ENCODE measurements around the gene DOCK7. TPM values are rescaled to one million over a fixed set of nuclear protein-coding genes. Genes with fewer than 3 reads are reported as not detected.

DOCK7 gene
- total and polyA plus RNA-seq, 8 donors: 33.1 to 53.8 (median 44.0) TPM

DNA sequence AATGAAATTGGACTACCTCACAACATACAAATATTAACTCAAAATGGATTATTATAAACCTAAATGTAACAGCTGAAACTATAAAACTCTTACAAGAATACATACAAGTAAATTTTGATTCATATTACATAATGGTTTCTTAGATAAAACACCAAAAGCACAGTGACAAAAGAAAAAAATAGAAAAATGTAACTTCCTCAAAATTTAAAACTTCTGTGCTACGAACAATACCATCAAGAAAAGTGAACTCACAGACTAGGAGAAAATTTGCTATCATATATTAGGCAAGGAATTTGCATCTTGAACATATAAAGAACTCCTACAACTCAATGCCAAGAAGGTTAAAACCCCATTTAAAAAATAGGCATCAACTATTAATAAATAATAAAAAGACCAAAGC lies 59.7 kb downstream of the DOCK7 start:
- H3K4me3 ChIP-seq: no peak overlapping the region
- H3K4me1 ChIP-seq: no peaks in the 10 kb centered on the region
- intact Hi-C loops (cut with DNase I): no loop called here
- H3K9me3 ChIP-seq: no peaks in the 10 kb centered on the region
- DNase-seq (no peak), ATAC-seq (no peak)
- no peaks in the 10 kb centered on the region for H3K27me3 ChIP-seq
- TF ChIP-seq, protein P1, sequence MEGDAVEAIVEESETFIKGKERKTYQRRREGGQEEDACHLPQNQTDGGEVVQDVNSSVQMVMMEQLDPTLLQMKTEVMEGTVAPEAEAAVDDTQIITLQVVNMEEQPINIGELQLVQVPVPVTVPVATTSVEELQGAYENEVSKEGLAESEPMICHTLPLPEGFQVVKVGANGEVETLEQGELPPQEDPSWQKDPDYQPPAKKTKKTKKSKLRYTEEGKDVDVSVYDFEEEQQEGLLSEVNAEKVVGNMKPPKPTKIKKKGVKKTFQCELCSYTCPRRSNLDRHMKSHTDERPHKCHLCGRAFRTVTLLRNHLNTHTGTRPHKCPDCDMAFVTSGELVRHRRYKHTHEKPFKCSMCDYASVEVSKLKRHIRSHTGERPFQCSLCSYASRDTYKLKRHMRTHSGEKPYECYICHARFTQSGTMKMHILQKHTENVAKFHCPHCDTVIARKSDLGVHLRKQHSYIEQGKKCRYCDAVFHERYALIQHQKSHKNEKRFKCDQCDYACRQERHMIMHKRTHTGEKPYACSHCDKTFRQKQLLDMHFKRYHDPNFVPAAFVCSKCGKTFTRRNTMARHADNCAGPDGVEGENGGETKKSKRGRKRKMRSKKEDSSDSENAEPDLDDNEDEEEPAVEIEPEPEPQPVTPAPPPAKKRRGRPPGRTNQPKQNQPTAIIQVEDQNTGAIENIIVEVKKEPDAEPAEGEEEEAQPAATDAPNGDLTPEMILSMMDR (IDR thresholded peaks at IDR 0.05): no peak
- H3K27ac ChIP-seq: no peak overlapping the region
- H3K36me3 ChIP-seq: peaks cover 0 to 30% of the 10 kb centered on the region in 2 donors

DNA sequence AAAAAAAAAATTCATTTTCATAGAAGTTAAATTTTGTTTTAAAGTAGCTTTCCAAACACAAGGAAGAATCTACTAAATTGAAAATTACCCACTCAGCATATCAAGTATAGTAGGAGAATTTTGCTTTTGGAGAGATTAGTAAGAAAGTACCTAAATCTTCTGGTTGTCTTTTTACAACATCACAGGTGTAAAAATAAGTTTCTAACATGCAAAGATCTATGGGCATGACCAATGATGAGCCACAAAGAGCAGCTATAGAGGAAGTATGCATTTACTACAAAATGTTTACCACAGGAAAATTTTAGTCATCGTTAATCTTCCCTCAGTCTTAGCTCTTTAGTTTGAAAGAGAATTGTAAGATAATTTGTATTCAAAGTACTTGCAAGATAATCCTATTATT lies 62.8 kb downstream of the DOCK7 start:
- no peak overlapping the region for H3K27ac ChIP-seq
- H3K4me3 ChIP-seq: no peak overlapping the region

DNA sequence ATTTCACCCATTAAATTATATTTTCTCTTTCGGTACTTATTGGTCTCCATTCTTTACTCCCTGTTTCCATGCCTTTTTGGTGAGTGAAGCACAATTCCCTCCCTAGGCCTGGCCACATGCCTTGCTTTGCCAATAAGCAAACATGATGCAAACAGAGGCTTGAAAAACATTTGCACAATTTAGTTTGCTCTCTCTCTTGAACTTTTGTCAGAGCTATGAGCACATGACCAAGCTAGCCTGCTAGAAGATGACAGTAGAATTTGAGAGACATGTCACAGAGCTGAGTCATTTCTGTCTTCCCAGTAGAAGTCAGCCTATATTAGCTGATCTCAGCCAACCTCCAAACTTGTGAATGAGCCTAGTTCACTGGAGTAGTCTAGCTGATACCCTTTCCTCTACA lies 66.3 kb downstream of the DOCK7 start:
- no peak overlapping the region for H3K4me3 ChIP-seq
- H3K27me3 ChIP-seq: no peaks in the 10 kb centered on the region
- H3K27ac ChIP-seq: peak overlapping the region in 1 of 2 donors; percentile 13
- no peaks in the 10 kb centered on the region for H3K36me3 ChIP-seq
- no peaks in the 10 kb centered on the region for H3K9me3 ChIP-seq
- TF ChIP-seq, protein P1 (IDR thresholded peaks at IDR 0.05): no peak
- peak in 2 of 4 donors; percentile 5 to 49 for DNase-seq
- peaks cover 0 to 8% of the 10 kb centered on the region in 2 donors for H3K4me1 ChIP-seq
- ATAC-seq: peak; percentile 98
- intact Hi-C loops (cut with DNase I): no loop called here

More for the DNA sequence above, 62.8 kb downstream of the DOCK7 start:
- TF ChIP-seq, protein P1 (IDR thresholded peaks at IDR 0.05): no peak
- no peak for ATAC-seq
- H3K9me3 ChIP-seq: no peaks in the 10 kb centered on the region
- H3K36me3 ChIP-seq: peaks cover 0 to 10% of the 10 kb centered on the region in 2 donors
- H3K27me3 ChIP-seq: no peaks in the 10 kb centered on the region
- DNase-seq: no peak
- intact Hi-C loops (cut with DNase I): no loop called here
- peaks cover 0 to 8% of the 10 kb centered on the region in 2 donors for H3K4me1 ChIP-seq

DNA sequence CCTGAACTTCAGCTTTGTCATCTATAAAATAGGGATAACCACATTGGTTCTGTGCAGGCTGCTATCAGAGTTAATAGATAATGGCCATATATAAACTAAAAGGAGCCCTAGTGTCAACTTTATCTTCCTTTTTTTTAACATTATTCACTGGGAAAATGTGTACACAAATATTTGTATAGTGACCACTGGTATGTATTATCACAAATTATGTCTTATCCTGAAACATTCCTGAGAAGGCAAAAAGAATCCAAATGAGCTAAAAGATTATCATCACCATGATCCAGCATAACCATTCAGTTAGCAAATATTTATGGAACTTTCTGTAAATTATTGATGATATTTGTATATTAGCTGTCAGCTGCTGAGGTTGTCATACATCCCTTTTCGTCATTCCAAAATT lies 74.3 kb downstream of the DOCK7 start:
- TF ChIP-seq, protein P1 (IDR thresholded peaks at IDR 0.05): no peak
- ATAC-seq (no peak), DNase-seq (no peak)
- Histone ChIP-seq H3K9me3 (peaks cover 0 to 2% of the 10 kb centered on the region in 2 donors), H3K4me1 (no peaks in the 10 kb centered on the region), H3K4me3 (no peak overlapping the region), H3K36me3 (no peaks in the 10 kb centered on the region), H3K27me3 (no peaks in the 10 kb centered on the region), H3K27ac (no peak overlapping the region)
- intact Hi-C loops (cut with DNase I): no loop called here

DNA sequence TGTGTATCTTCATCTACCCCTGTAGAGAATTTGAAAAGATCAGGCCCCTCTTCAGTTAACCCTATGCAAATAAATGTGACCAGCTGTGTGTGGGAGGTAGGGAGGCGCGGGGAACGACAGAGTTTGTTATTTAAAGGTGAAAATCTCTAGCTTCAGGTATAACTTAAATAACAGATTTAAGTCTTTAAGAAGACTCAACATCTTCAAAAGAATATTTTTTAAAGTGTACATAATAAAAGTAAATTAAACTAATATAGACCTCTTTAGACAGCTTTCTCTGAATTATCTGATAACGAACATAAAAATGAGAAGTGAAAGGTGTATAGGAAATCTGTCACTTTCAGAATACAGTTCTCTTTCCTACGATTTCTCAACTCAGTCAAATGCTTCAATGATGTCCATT lies 74.9 kb downstream of the DOCK7 start:
- TF ChIP-seq, protein P1 (IDR thresholded peaks at IDR 0.05): no peak
- no peak for ATAC-seq
- peaks cover 0 to 2% of the 10 kb centered on the region in 2 donors for H3K9me3 ChIP-seq
- H3K27ac ChIP-seq: no peak overlapping the region
- intact Hi-C loops (cut with DNase I): no loop called here
- H3K4me1 ChIP-seq: no peaks in the 10 kb centered on the region
- no peaks in the 10 kb centered on the region for H3K27me3 ChIP-seq
- no peak for DNase-seq
- H3K36me3 ChIP-seq: no peaks in the 10 kb centered on the region
- H3K4me3 ChIP-seq: no peak overlapping the region

Data from left lung (tissue), 10 donors.